Measurements from ENCODE around the gene CROCC2. TPM values are rescaled to one million over a fixed set of nuclear protein-coding genes. Genes with fewer than 3 reads are reported as not detected.

CROCC2 gene
- polyA plus RNA-seq, 1 donor (not counting 4 experiments of a cell fraction or from before 2014, with no cell fraction given) = not detected

GRCh38 chr2:240879105-240879504 is 27.0 kb upstream of the CROCC2 start:
- no peak overlapping the region for H3K4me3 ChIP-seq (ENCODE audit: control insufficient read depth in 2 of 3, extremely low read depth in 1 of 3, insufficient read depth in 2 of 3, low read depth in 1 of 3, low read length in 3 of 3)
- no peak overlapping the region for H3K27ac ChIP-seq (ENCODE audit: control insufficient read depth, insufficient read depth, low read length)
- H3K79me2 ChIP-seq (ENCODE audit: control insufficient read depth, insufficient read depth, low read length) = no peaks in the 10 kb centered on the region
- FAIRE-seq = no peak
- TF ChIP-seq EZH2 (IDR thresholded peaks at IDR 0.05; ENCODE audit: low read length) (no peak), CTCF (optimal IDR thresholded peaks at IDR 0.05 in 1 of 3, IDR thresholded peaks at IDR 0.05 in 1 of 3, conservative IDR thresholded peaks at IDR 0.05 in 1 of 3; ENCODE audit: extremely low read depth in 1 of 3, insufficient read depth in 2 of 3, low read length in 3 of 3) (no peak)
- no peak overlapping the region for H2AFZ ChIP-seq (ENCODE audit: control insufficient read depth, low read length)
- no peaks in the 10 kb centered on the region for H3K27me3 ChIP-seq (ENCODE audit: control insufficient read depth, extremely low read depth, insufficient read depth, low read length)
- dilution Hi-C loops (cut with MboI; ENCODE audit: extremely low pct_ligation_motif_present, low sequenced_read_pairs) = no loop called here
- H3K36me3 ChIP-seq (ENCODE audit: control insufficient read depth in 2 of 2, extremely low read depth in 1 of 2, insufficient read depth in 2 of 2, low read length in 2 of 2) = no peaks in the 10 kb centered on the region
- no peaks in the 10 kb centered on the region for H4K20me1 ChIP-seq (ENCODE audit: control insufficient read depth, extremely low read depth, insufficient read depth, low read length)
- no peaks in the 10 kb centered on the region for H3K9me1 ChIP-seq (ENCODE audit: control insufficient read depth, extremely low read depth, insufficient read depth, low read length)
- no peaks in the 10 kb centered on the region for H3K9me3 ChIP-seq (ENCODE audit: control insufficient read depth, low read depth, low read length)
- H3K4me2 ChIP-seq (ENCODE audit: control insufficient read depth, extremely low read depth, insufficient read depth, low read depth, low read length) = no peak overlapping the region
- H3K4me1 ChIP-seq (ENCODE audit: control insufficient read depth, extremely low read depth, insufficient read depth, low read length) = no peaks in the 10 kb centered on the region
- no peak for DNase-seq (ENCODE audit: low read depth, low spot score)
- H3K9ac ChIP-seq (ENCODE audit: control insufficient read depth, extremely low read depth, insufficient read depth, low read length) = no peak overlapping the region

GRCh38 chr2:240881913-240882312 is 24.2 kb upstream of the CROCC2 start:
- no peak overlapping the region for H3K4me2 ChIP-seq (ENCODE audit: control insufficient read depth, extremely low read depth, insufficient read depth, low read depth, low read length)
- H3K4me3 ChIP-seq (ENCODE audit: control insufficient read depth in 2 of 3, extremely low read depth in 1 of 3, insufficient read depth in 2 of 3, low read depth in 1 of 3, low read length in 3 of 3) = no peak overlapping the region
- FAIRE-seq (no peak), DNase-seq (ENCODE audit: low read depth, low spot score) (no peak)
- no peaks in the 10 kb centered on the region for H3K36me3 ChIP-seq (ENCODE audit: control insufficient read depth in 2 of 2, extremely low read depth in 1 of 2, insufficient read depth in 2 of 2, low read length in 2 of 2)
- no peak overlapping the region for H2AFZ ChIP-seq (ENCODE audit: control insufficient read depth, low read length)
- TF ChIP-seq EZH2 (IDR thresholded peaks at IDR 0.05; ENCODE audit: low read length) (no peak), CTCF (optimal IDR thresholded peaks at IDR 0.05 in 1 of 3, IDR thresholded peaks at IDR 0.05 in 1 of 3, conservative IDR thresholded peaks at IDR 0.05 in 1 of 3; ENCODE audit: extremely low read depth in 1 of 3, insufficient read depth in 2 of 3, low read length in 3 of 3) (no peak)
- H3K9ac ChIP-seq (ENCODE audit: control insufficient read depth, extremely low read depth, insufficient read depth, low read length) = no peak overlapping the region
- H4K20me1 ChIP-seq (ENCODE audit: control insufficient read depth, extremely low read depth, insufficient read depth, low read length) = no peaks in the 10 kb centered on the region
- no peaks in the 10 kb centered on the region for H3K79me2 ChIP-seq (ENCODE audit: control insufficient read depth, insufficient read depth, low read length)
- no peak overlapping the region for H3K27ac ChIP-seq (ENCODE audit: control insufficient read depth, insufficient read depth, low read length)
- no peaks in the 10 kb centered on the region for H3K9me3 ChIP-seq (ENCODE audit: control insufficient read depth, low read depth, low read length)
- H3K9me1 ChIP-seq (ENCODE audit: control insufficient read depth, extremely low read depth, insufficient read depth, low read length) = no peaks in the 10 kb centered on the region
- H3K27me3 ChIP-seq (ENCODE audit: control insufficient read depth, extremely low read depth, insufficient read depth, low read length) = no peaks in the 10 kb centered on the region
- dilution Hi-C loops (cut with MboI; ENCODE audit: extremely low pct_ligation_motif_present, low sequenced_read_pairs) = no loop called here
- H3K4me1 ChIP-seq (ENCODE audit: control insufficient read depth, extremely low read depth, insufficient read depth, low read length) = no peaks in the 10 kb centered on the region

All from keratinocyte (primary cell).